SU-DHL-6 (cell line): ENCODE data around the gene NACAD.

Source experiments
- H2AFZ ChIP-seq: fragments of 200-600 bp; sonication (generic); 2 replicates; pipeline ENCODE4 v1.6.1; 2014; ENCODE audit warnings: low read depth, mild to moderate bottlenecking, moderate library complexity, mixed read lengths, antibody characterized with exemption, low read length; ENCODE audit not compliant: severe bottlenecking
- H3F3A ChIP-seq: fragments of 200-600 bp; shearing (Covaris generic); 2 replicates; pipeline ENCODE4 v1.6.0; 2016; ENCODE audit warnings: antibody characterized with exemption, mild to moderate bottlenecking; ENCODE audit not compliant: insufficient read depth
- H3K27ac ChIP-seq: fragments of 200-600 bp; sonication (generic); 2 replicates; pipeline ENCODE4 v1.5.1; 2016; ENCODE audit warnings: low read depth, mild to moderate bottlenecking, low read length, moderate library complexity, mixed read lengths
- H3K27me3 ChIP-seq: fragments of 200-600 bp; sonication (generic), shearing (Covaris generic); 2 replicates; pipeline ENCODE4 v1.6.0; 2014; ENCODE audit warnings: mild to moderate bottlenecking, low read length
- H3K36me3 ChIP-seq: fragments of 200-600 bp; sonication (generic); 2 replicates; pipeline ENCODE4 v1.6.1; 2014; ENCODE audit warnings: mild to moderate bottlenecking, low read length, mixed read lengths
- H3K4me2 ChIP-seq: fragments of 300-600, 200-600 bp; shearing (Covaris generic), sonication (generic); 2 replicates; pipeline ENCODE4 v1.6.0; 2014; ENCODE audit warnings: low read length, low read depth, mild to moderate bottlenecking; ENCODE audit not compliant: poor library complexity, severe bottlenecking
- H3K4me3 ChIP-seq: fragments of 200-600 bp; sonication (generic); 2 replicates; pipeline ENCODE4 v1.5.1; 2014; ENCODE audit warnings: antibody characterized with exemption, low read length, mild to moderate bottlenecking, mixed read lengths; ENCODE audit not compliant: insufficient read depth, poor library complexity, severe bottlenecking
- H3K79me2 ChIP-seq: fragments of 200-600 bp; sonication (generic); 2 replicates; pipeline ENCODE4 v1.6.1; 2014; ENCODE audit warnings: mild to moderate bottlenecking, low read length, moderate library complexity; ENCODE audit not compliant: insufficient read depth
- H3K9ac ChIP-seq: fragments of 200-600 bp; sonication (generic); 2 replicates; pipeline ENCODE4 v1.7.0; 2014; ENCODE audit warnings: mild to moderate bottlenecking, low read length
- H3K9me2 ChIP-seq: fragments of 200-600 bp; sonication (generic); replicated peaks from 2 replicates; pipeline ENCODE4 v1.6.1; 2014; ENCODE audit warnings: low read length; ENCODE audit not compliant: insufficient read depth
- H3K9me3 ChIP-seq: fragments of 200-600 bp; sonication (generic); 2 replicates; pipeline ENCODE4 v1.6.1; 2014; ENCODE audit warnings: low read length, mixed read lengths; ENCODE audit not compliant: insufficient read depth
- H4K20me1 ChIP-seq: fragments of 200-600 bp; sonication (generic); 2 replicates; pipeline ENCODE4 v1.6.1; 2014; ENCODE audit warnings: low read depth, mild to moderate bottlenecking, antibody characterized with exemption, low read length, moderate library complexity, mixed read lengths
- CTCF ChIP-seq: fragments of 200-600 bp; sonication (generic); IDR thresholded peaks from one replicate; pipeline ENCODE4 v1.5.1; 2017; ENCODE audit warnings: antibody characterized with exemption, mild to moderate bottlenecking, low read length, moderate library complexity; ENCODE audit not compliant: insufficient read depth, poor library complexity, severe bottlenecking
- EZH2phosphoT487 ChIP-seq: fragments of 200-600 bp; sonication (generic), shearing (Covaris generic); conservative IDR thresholded peaks from 2 replicates; pipeline ENCODE4 v1.6.1; 2018; ENCODE audit warnings: mild to moderate bottlenecking, antibody characterized with exemption, low read length, moderate library complexity, mixed read lengths

Gene NACAD

DNA sequence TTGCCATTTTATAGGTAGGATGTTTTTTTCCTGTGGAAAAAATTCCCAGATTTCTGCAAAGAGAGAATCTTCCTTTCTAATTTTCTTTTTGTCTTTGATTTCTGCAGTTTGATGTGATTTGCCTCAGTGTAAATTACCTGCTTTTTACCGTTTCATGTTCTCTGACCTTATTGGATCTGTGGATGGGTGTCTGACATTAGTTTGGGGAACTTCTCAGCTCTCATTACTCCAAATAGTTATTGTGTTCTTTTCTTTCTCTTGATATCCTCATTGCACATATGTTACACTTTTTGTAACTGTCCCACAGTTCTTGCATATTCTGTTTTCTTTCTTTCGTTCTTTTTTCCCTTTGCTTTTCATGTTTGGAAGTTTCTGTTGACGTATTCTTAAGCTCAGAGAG is 28.5 kb downstream of the NACAD start:
- H3K9me3 ChIP-seq: no peaks in the 10 kb centered on the region
- H4K20me1 ChIP-seq: peaks cover 30% of the 10 kb centered on the region
- 0 out of 2 replicates have a peak overlapping the region, but pooled peaks have one; percentile 8 for H3K27ac ChIP-seq

DNA sequence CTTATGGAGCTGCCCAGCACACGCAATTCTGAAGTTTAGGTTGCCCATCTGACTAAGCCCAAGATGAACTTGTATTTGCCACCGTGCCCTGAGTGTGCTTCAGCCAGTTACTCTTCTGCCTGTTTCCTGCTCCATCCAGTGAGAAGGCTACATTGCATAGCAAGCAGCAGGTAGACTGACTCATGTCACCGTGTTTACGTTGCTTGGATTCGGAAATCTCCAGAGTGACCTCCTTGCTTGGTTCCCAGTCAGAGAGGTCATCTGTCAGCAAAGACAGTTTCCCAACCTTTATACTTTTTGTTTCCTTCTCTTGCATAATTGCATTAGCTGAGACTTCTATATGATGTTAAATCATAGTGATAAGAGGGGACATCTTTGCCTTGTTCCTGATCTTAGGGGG is 30.9 kb downstream of the NACAD start:
- Histone ChIP-seq H4K20me1 (peaks cover 37% of the 10 kb centered on the region), H3K79me2 (peaks cover 99% of the 10 kb centered on the region), H3K36me3 (peaks cover 13% of the 10 kb centered on the region; the same call in 1 of the 2 replicates), H3K9me2 (no peaks in the 10 kb centered on the region), H3F3A (peaks cover 9% of the 10 kb centered on the region; the same call in 1 of the 2 replicates), H3K4me2 (no peak overlapping the region), H3K9ac (no peak overlapping the region), H3K9me3 (no peaks in the 10 kb centered on the region), H3K27me3 (no peaks in the 10 kb centered on the region), H3K27ac (no peak overlapping the region), H2AFZ (no peak overlapping the region), H3K4me3 (no peak overlapping the region)
- no peak for TF ChIP-seq CTCF
- TF ChIP-seq EZH2phosphoT487: no peak

More for the DNA sequence above, 28.5 kb downstream of the NACAD start:
- H3K9me2 ChIP-seq: no peaks in the 10 kb centered on the region
- H3K27me3 ChIP-seq: no peaks in the 10 kb centered on the region
- no peak for TF ChIP-seq CTCF
- H3K9ac ChIP-seq: no peak overlapping the region
- H3K4me2 ChIP-seq: no peak overlapping the region
- peaks cover 9% of the 10 kb centered on the region; the same call in 1 of the 2 replicates for H3F3A ChIP-seq
- H3K36me3 ChIP-seq: peaks cover 24% of the 10 kb centered on the region; the same call in 1 of the 2 replicates
- no peak overlapping the region for H3K4me3 ChIP-seq
- no peak overlapping the region for H2AFZ ChIP-seq
- peaks cover 93% of the 10 kb centered on the region for H3K79me2 ChIP-seq

- H3K27me3 ChIP-seq: no peaks in the 10 kb centered on the region
- H3K27ac ChIP-seq: no peak overlapping the region
- H3K36me3 ChIP-seq: peaks cover 15% of the 10 kb centered on the region; the same call in 1 of the 2 replicates
- H3K9me2 ChIP-seq: no peaks in the 10 kb centered on the region
- peaks cover 33% of the 10 kb centered on the region for H4K20me1 ChIP-seq
- H3K4me3 ChIP-seq: no peak overlapping the region
- TF ChIP-seq EZH2phosphoT487: no peak
- TF ChIP-seq CTCF: no peak
- no peak overlapping the region for H3K4me2 ChIP-seq
- peaks cover 9% of the 10 kb centered on the region; the same call in 1 of the 2 replicates for H3F3A ChIP-seq
- no peaks in the 10 kb centered on the region for H3K9me3 ChIP-seq
- no peak overlapping the region for H3K9ac ChIP-seq
- H2AFZ ChIP-seq: no peak overlapping the region
- peaks cover 92% of the 10 kb centered on the region for H3K79me2 ChIP-seq
Measured at GRCh38 chr7:45055594-45056219, 33.1 kb downstream of the NACAD start.
